Thyroid gland (tissue), 4 donors: ENCODE measurements around the gene ZNF740. TPM values are rescaled to one million over a fixed set of nuclear protein-coding genes. Genes with fewer than 3 reads are reported as not detected.

Experiments
- DNase-seq, 2 donors: peaks; one replicate each; pipeline ENCODE4 v3.0.0-alpha.2; 2019
- H3K27ac ChIP-seq, 3 donors: fragments of 200-600 bp; sonication (generic); 1 replicate in 2 of 3; 2 replicates in 1 of 3; pipeline ENCODE4 v1.5.1; 2016 to 2019; ENCODE audit warnings: mild to moderate bottlenecking in 1 of 3, moderate library complexity in 1 of 3
- H3K27me3 ChIP-seq: fragments of 200-600 bp; sonication (generic); one replicate; pipeline ENCODE4 v1.5.1; 2019
- H3K36me3 ChIP-seq, 2 donors: fragments of 200-600 bp; sonication (generic); one replicate each; pipeline ENCODE4 v1.5.1; 2016 to 2019
- H3K4me1 ChIP-seq, 2 donors: fragments of 200-600 bp; sonication (generic); one replicate each; pipeline ENCODE4 v1.5.1; 2017 to 2019
- H3K4me3 ChIP-seq, 3 donors: fragments of 200-600 bp; sonication (generic); replicated peaks in 1 of 3; 1 replicate in 2 of 3; 2 replicates in 1 of 3; pipeline ENCODE4 v1.5.1; 2016; ENCODE audit warnings: mild to moderate bottlenecking in 1 of 3
- H3K9me3 ChIP-seq: fragments of 200-600 bp; sonication (generic); one replicate; pipeline ENCODE4 v1.5.1; 2017
- CTCF ChIP-seq, 6 experiments: fragments of 200-600 bp in 3 of 6; fragments of 450-650 bp in 3 of 6; sonication (generic) in 3 of 6; IDR thresholded peaks; one replicate each; pipeline ENCODE4 v1.5.1; 2016 to 2019; ENCODE audit warnings: antibody characterized with exemption in 6 of 6, mild to moderate bottlenecking in 2 of 6, inconsistent platforms in 1 of 6, moderate library complexity in 1 of 6
- POLR2A ChIP-seq, 2 donors: fragments of 450-650 bp; IDR thresholded peaks; one replicate each; pipeline ENCODE4 v1.6.1; 2017; ENCODE audit warnings: antibody characterized with exemption in 2 of 2, mild to moderate bottlenecking in 2 of 2, moderate library complexity in 1 of 2
- WGBS, 2 donors: methylation state at CpG; one replicate each; pipeline ENCODE4 v1.1.5; 2017; 5-methylcytosine and 5-hydroxymethylcytosine counted together
- intact Hi-C: fragments of 100-400 bp; cut with DNase I; formaldehyde crosslinking; loops from one replicate; pipeline ENCODE4 v1.15.1; 2023
- total RNA-seq, 4 donors: library from RNA; depleted of rRNA; stranded (reverse); fragments of >200 nt; gene quantifications; one replicate each; pipeline ENCODE4 v1.2.3, GENCODE V29; 2016

Gene ZNF740
- total RNA-seq, 4 donors from 2014 or later = 16.5 to 22.8 (median 20.6) TPM

DNA sequence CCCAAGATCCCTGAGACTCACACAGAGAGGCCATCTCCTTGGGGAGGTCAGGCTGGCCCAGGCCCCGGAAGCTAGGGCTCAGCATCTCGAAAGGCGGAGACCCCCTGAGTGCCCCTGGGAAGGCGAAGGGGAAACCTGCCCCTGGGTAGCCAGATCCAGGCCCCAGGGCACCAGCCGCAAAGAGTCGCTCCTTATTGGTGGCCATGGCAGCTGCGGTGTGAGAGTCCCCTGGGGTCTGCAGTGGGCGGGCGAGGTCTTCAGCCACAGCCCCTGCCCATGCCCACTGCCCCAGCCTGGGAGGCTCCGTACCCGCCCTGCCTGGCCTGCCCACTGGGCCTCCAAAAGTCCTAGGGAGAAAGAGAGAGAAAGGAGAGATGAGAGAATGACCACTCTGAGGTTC lies 46.8 kb downstream of the ZNF740 start:
- no peak overlapping the region for H3K27ac ChIP-seq
- no peaks in the 10 kb centered on the region for H3K9me3 ChIP-seq
- TF ChIP-seq POLR2A (IDR thresholded peaks at IDR 0.05) (no peak), CTCF (IDR thresholded peaks at IDR 0.05) (no peak)
- 95 to 97% methylated on average over 4 to 11 of the region's 11 CpGs for WGBS, 2 donors
- H3K4me1 ChIP-seq = peaks cover 35 to 61% of the 10 kb centered on the region in 2 donors
- no peak for DNase-seq
- intact Hi-C loops = no loop called here
- H3K4me3 ChIP-seq = no peak overlapping the region
- peaks cover 0 to 9% of the 10 kb centered on the region in 2 donors for H3K36me3 ChIP-seq
- no peaks in the 10 kb centered on the region for H3K27me3 ChIP-seq

DNA sequence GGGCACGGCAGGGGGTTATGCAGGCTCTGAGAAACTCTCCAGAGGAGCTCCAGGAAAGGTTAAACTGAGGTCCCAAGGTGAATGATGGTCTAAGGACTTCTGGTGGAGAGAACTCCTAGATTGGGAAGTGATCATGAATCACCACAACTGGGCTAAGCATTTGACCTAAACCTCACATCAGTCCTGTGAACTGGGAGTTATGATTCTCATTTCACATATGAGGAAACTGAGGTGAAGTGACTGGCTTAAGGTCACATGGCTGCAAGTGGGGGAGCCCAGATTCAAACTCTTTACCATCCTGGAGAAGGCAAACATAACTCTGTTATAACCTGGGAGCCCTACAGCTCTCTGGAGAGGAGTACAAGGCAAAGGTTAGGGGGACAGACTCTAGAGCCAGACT lies 47.3 kb downstream of the ZNF740 start:
- no peak overlapping the region for H3K27ac ChIP-seq
- TF ChIP-seq POLR2A (IDR thresholded peaks at IDR 0.05) (no peak), CTCF (IDR thresholded peaks at IDR 0.05) (no peak)
- intact Hi-C loops = no loop called here
- H3K4me3 ChIP-seq = no peak overlapping the region
- H3K36me3 ChIP-seq = peaks cover 0 to 9% of the 10 kb centered on the region in 2 donors
- no peak for DNase-seq
- H3K4me1 ChIP-seq = peaks cover 34 to 61% of the 10 kb centered on the region in 2 donors
- no peaks in the 10 kb centered on the region for H3K27me3 ChIP-seq
- WGBS, 2 donors = 73 to 92% methylated on average over 1 of the region's 1 CpG
- no peaks in the 10 kb centered on the region for H3K9me3 ChIP-seq

DNA sequence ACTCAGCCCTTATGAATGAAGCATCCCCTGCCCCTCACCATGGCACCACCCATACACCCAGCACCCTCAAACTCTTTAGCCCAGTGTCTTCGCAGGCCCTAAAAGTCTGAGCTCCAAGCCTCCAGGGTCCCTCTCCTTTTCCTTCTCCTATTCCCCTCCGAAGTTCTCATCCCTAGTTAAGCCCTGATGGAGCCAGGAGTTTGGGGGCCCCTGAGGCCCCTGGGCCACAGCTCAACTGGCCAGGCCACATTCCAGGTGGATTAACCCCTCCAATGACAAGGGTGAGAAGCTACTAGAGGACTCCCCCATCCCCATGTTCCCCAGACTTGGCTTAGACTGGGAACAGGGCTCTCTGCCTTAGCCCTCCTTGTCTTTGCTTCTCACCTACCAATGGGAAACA lies 48.9 kb downstream of the ZNF740 start:
- TF ChIP-seq CTCF (IDR thresholded peaks at IDR 0.05) (no peak), POLR2A (IDR thresholded peaks at IDR 0.05) (no peak)
- Histone ChIP-seq H3K9me3 (no peaks in the 10 kb centered on the region), H3K4me3 (no peak overlapping the region), H3K27me3 (no peaks in the 10 kb centered on the region), H3K27ac (peak overlapping the region in 2 of 3 donors; percentile 5 to 91), H3K36me3 (peaks cover 0 to 9% of the 10 kb centered on the region in 2 donors), H3K4me1 (peaks cover 37 to 61% of the 10 kb centered on the region in 2 donors)
- intact Hi-C loops = no loop called here
- WGBS, 2 donors = 81 to 86% methylated on average over 2 of the region's 2 CpGs
- DNase-seq = no peak

- 38 to 41% methylated on average over 7 of the region's 10 CpGs for WGBS, 2 donors
- Histone ChIP-seq H3K27ac (peak overlapping the region; percentile 5 to 91 (median 84)), H3K36me3 (peaks cover 0 to 9% of the 10 kb centered on the region in 2 donors), H3K27me3 (no peaks in the 10 kb centered on the region), H3K4me3 (no peak overlapping the region), H3K9me3 (no peaks in the 10 kb centered on the region), H3K4me1 (peaks cover 32 to 53% of the 10 kb centered on the region in 2 donors)
- TF ChIP-seq POLR2A (IDR thresholded peaks at IDR 0.05) (no peak), CTCF (IDR thresholded peaks at IDR 0.05) (no peak)
- intact Hi-C loops = no loop called here
- DNase-seq = peak; percentile 89 to 96
These were observed 49.8 kb downstream of the ZNF740 start for GRCh38 chr12:53230108-53230845.

GRCh38 chr12:53231671-53231920 lies 51.1 kb downstream of the ZNF740 start:
- no peaks in the 10 kb centered on the region for H3K27me3 ChIP-seq
- WGBS, 2 donors = 0% methylated on average over 7 of the region's 9 CpGs; no CpG with 5 or more reads in 1 of the 2 donors
- no peak for TF ChIP-seq CTCF (IDR thresholded peaks at IDR 0.05)
- no peak for TF ChIP-seq POLR2A (IDR thresholded peaks at IDR 0.05)
- peak overlapping the region; percentile 83 to 91 (median 84) for H3K27ac ChIP-seq
- H3K4me3 ChIP-seq = peak overlapping the region; percentile 4 to 54 (median 53)
- DNase-seq = no peak
- intact Hi-C loops = no loop called here
- peaks cover 0 to 8% of the 10 kb centered on the region in 2 donors for H3K36me3 ChIP-seq
- H3K4me1 ChIP-seq = peaks cover 32 to 46% of the 10 kb centered on the region in 2 donors
- no peaks in the 10 kb centered on the region for H3K9me3 ChIP-seq
